Nephron (organoid): ENCODE data around the gene TSPAN14.

Source experiments
- H3K27ac Mint-ChIP-seq, 3 experiments: 2 replicates each; pipeline ENCODE4 v1.8.0; 2020; ENCODE audit warnings: mixed read lengths in 3 of 3, mild to moderate bottlenecking in 2 of 3, moderate library complexity in 1 of 3
- H3K27me3 Mint-ChIP-seq: 2 replicates; pipeline ENCODE4 v1.8.0; 2021; ENCODE audit warnings: low read depth, mild to moderate bottlenecking, moderate library complexity, mixed read lengths
- H3K36me3 Mint-ChIP-seq: 2 replicates; pipeline ENCODE4 v1.8.0; 2020; ENCODE audit warnings: low read depth, mixed read lengths
- H3K4me1 Mint-ChIP-seq: 2 replicates; pipeline ENCODE4 v1.8.0; 2020; ENCODE audit warnings: mixed read lengths
- H3K4me3 Mint-ChIP-seq, 3 experiments: 2 replicates each; pipeline ENCODE4 v1.8.0; 2020; ENCODE audit warnings: mild to moderate bottlenecking in 3 of 3, mixed read lengths in 3 of 3, moderate library complexity in 2 of 3
- H3K9me3 Mint-ChIP-seq: 2 replicates; pipeline ENCODE4 v1.8.0; 2020; ENCODE audit warnings: mixed read lengths
- CTCF ChIP-seq, 3 experiments: fragments of 200-600 bp; sonication (generic); IDR thresholded peaks; one replicate each; pipeline ENCODE4 v1.5.0; 2021; ENCODE audit warnings: antibody characterized with exemption in 3 of 3; ENCODE audit not compliant: unreplicated experiment in 3 of 3

TSPAN14 gene

GRCh38 chr10:80493522-80494051, 39.5 kb downstream of the TSPAN14 start:
- Mint-ChIP-seq H3K9me3 (peaks cover 9% of the 10 kb centered on the region), H3K27me3 (no peaks in the 10 kb centered on the region), H3K4me1 (peaks cover 56% of the 10 kb centered on the region), H3K36me3 (peaks cover 90% of the 10 kb centered on the region), H3K27ac (peak overlapping the region; percentile 0 to 62 (median 40)), H3K4me3 (no peak overlapping the region)
- TF ChIP-seq CTCF (IDR thresholded peaks at IDR 0.05; ENCODE audit: unreplicated experiment in 3 of 3), result no peak

- Mint-ChIP-seq H3K4me1 (peaks cover 69% of the 10 kb centered on the region), H3K36me3 (peaks cover 66% of the 10 kb centered on the region), H3K27ac (peak overlapping the region in 2 of 3 experiments; percentile 89 to 94), H3K4me3 (no peak overlapping the region), H3K27me3 (no peaks in the 10 kb centered on the region), H3K9me3 (peaks cover 9% of the 10 kb centered on the region)
- TF ChIP-seq CTCF (IDR thresholded peaks at IDR 0.05; ENCODE audit: unreplicated experiment in 3 of 3), result no peak
Measured at GRCh38 chr10:80496555-80497172, 42.6 kb downstream of the TSPAN14 start.

GRCh38 chr10:80497187-80498077, 43.3 kb downstream of the TSPAN14 start:
- Mint-ChIP-seq H3K27me3 (no peaks in the 10 kb centered on the region), H3K27ac (peak overlapping the region in 2 of 3 experiments; percentile 89 to 94), H3K4me1 (peaks cover 75% of the 10 kb centered on the region), H3K9me3 (peaks cover 9% of the 10 kb centered on the region), H3K36me3 (peaks cover 63% of the 10 kb centered on the region), H3K4me3 (no peak overlapping the region)
- TF ChIP-seq CTCF (IDR thresholded peaks at IDR 0.05; ENCODE audit: unreplicated experiment in 3 of 3), result no peak

- no peak for TF ChIP-seq CTCF (IDR thresholded peaks at IDR 0.05; ENCODE audit: unreplicated experiment in 3 of 3)
- Mint-ChIP-seq H3K9me3 (peaks cover 9% of the 10 kb centered on the region), H3K27ac (peak overlapping the region; percentile 75 to 94 (median 89)), H3K27me3 (no peaks in the 10 kb centered on the region), H3K4me1 (peaks cover 83% of the 10 kb centered on the region), H3K36me3 (peaks cover 58% of the 10 kb centered on the region), H3K4me3 (peak overlapping the region in 2 of 3 experiments; percentile 11 to 24)
Measured at GRCh38 chr10:80498078-80498832, 44.1 kb downstream of the TSPAN14 start.

GRCh38 chr10:80498833-80499741, 45.0 kb downstream of the TSPAN14 start:
- peaks cover 9% of the 10 kb centered on the region for H3K9me3 Mint-ChIP-seq
- H3K4me3 Mint-ChIP-seq, result peak overlapping the region in 2 of 3 experiments; percentile 11 to 24
- H3K4me1 Mint-ChIP-seq, result peaks cover 84% of the 10 kb centered on the region
- peaks cover under 1% of the 10 kb centered on the region for H3K27me3 Mint-ChIP-seq
- peak overlapping the region; percentile 75 to 94 (median 89) for H3K27ac Mint-ChIP-seq
- H3K36me3 Mint-ChIP-seq, result peaks cover 51% of the 10 kb centered on the region
- TF ChIP-seq CTCF (IDR thresholded peaks at IDR 0.05; ENCODE audit: unreplicated experiment in 3 of 3), result no peak
